T-helper 2 cell (primary cell): ENCODE measurements around the gene SRGAP2C.
A peak's percentile ranks its signal among the peaks of the same experiment; 100 is the strongest.
"Not testable (repeated sequence)": the region's sequence is repeated elsewhere in the genome, so short reads cannot be mapped to it uniquely, and the experiment has no call there.

Source experiments
- DNase-seq, 5 experiments: peaks; one replicate each; pipeline versions ENCODE4 v3.0.0 to v3.0.0-alpha.2; 2012 to 2022

Gene SRGAP2C

GRCh38 chr1:121343311-121343906, 158.6 kb downstream of the SRGAP2C start:
- not testable (repeated sequence) for DNase-seq

GRCh38 chr1:121344355-121344754, 159.6 kb downstream of the SRGAP2C start:
- DNase-seq = not testable (repeated sequence)

GRCh38 chr1:121346654-121347053, 161.9 kb downstream of the SRGAP2C start:
- DNase-seq = not testable (repeated sequence)

- not testable (repeated sequence) for DNase-seq
These were observed 162.7 kb downstream of the SRGAP2C start for GRCh38 chr1:121347476-121347875.

GRCh38 chr1:121348115-121348514, 163.3 kb downstream of the SRGAP2C start:
- not testable (repeated sequence) for DNase-seq

GRCh38 chr1:121349332-121349967, 164.7 kb downstream of the SRGAP2C start:
- DNase-seq = not testable (repeated sequence)

- DNase-seq = not testable (repeated sequence)
These were observed 171.1 kb downstream of the SRGAP2C start for GRCh38 chr1:121355711-121356420.

- DNase-seq = not testable (repeated sequence)
These were observed 172.0 kb downstream of the SRGAP2C start for GRCh38 chr1:121356819-121357218.

GRCh38 chr1:121360531-121360930, 175.8 kb downstream of the SRGAP2C start:
- not testable (repeated sequence) for DNase-seq

- DNase-seq = not testable (repeated sequence)
These were observed 176.9 kb downstream of the SRGAP2C start for GRCh38 chr1:121361451-121362233.

- DNase-seq = not testable (repeated sequence)
These were observed 177.6 kb downstream of the SRGAP2C start for GRCh38 chr1:121362234-121362883.

GRCh38 chr1:121365316-121365715, 180.5 kb downstream of the SRGAP2C start:
- DNase-seq = not testable (repeated sequence)

- DNase-seq = peak in 3 of 5 experiments; percentile 3 to 73 (median 42)
These were observed 180.9 kb downstream of the SRGAP2C start for GRCh38 chr1:121365723-121366122.

- DNase-seq = not testable (repeated sequence)
These were observed 181.4 kb downstream of the SRGAP2C start for GRCh38 chr1:121366171-121366570.

GRCh38 chr1:121368910-121369309, 184.1 kb downstream of the SRGAP2C start:
- DNase-seq = not testable (repeated sequence)

- DNase-seq = not testable (repeated sequence)
These were observed 185.2 kb downstream of the SRGAP2C start for GRCh38 chr1:121369959-121370358.

GRCh38 chr1:121374851-121375367, 190.1 kb downstream of the SRGAP2C start:
- DNase-seq = not testable (repeated sequence)

GRCh38 chr1:121376986-121377385, 192.2 kb downstream of the SRGAP2C start:
- not testable (repeated sequence) for DNase-seq

GRCh38 chr1:121378757-121379156, 194.0 kb downstream of the SRGAP2C start:
- not testable (repeated sequence) for DNase-seq

- not testable (repeated sequence) for DNase-seq
These were observed 200.0 kb downstream of the SRGAP2C start for GRCh38 chr1:121384754-121385153.

- not testable (repeated sequence) for DNase-seq
These were observed 200.4 kb downstream of the SRGAP2C start for GRCh38 chr1:121385162-121385561.
